ENCODE data around the gene ATF2. TPM values are rescaled to one million over a fixed set of nuclear protein-coding genes. Genes with fewer than 3 reads are reported as not detected.

The ATF2 gene
- total RNA-seq, 1 donor from 2014 or later: 40.5 TPM

DNA sequence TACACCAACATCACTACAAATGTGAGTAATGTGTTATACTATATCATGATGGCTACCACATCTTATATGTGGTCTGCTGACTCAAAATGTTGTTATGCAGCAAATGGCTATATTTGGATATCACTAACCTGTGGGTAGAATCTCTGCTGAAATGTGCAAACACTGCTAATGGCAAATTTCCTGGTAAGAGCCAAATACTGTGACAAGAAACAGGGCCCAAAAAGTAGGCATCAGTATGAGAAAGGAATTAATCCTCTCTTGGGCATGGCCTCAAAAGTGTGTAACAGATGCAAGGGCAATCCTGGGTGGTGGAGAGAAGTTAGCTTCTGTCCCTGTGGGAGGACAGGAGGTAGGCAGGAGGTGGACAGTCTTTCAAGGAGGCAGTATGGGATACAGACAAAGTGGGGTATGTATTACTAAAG, 13.3 kb downstream of the ATF2 start:
- DNase-seq (ENCODE audit: extremely low spot score in 2 of 2): no peak
- Histone ChIP-seq H3K27me3 (no peaks in the 10 kb centered on the region), H3K4me1 (peaks cover 47% of the 10 kb centered on the region), H3K9me3 (no peaks in the 10 kb centered on the region), H3K36me3 (no peaks in the 10 kb centered on the region), H3K27ac (no peak overlapping the region), H3K4me3 (no peak overlapping the region)
- intact Hi-C loops (cut with DNase I): no loop called here
- TF ChIP-seq, protein P1, sequence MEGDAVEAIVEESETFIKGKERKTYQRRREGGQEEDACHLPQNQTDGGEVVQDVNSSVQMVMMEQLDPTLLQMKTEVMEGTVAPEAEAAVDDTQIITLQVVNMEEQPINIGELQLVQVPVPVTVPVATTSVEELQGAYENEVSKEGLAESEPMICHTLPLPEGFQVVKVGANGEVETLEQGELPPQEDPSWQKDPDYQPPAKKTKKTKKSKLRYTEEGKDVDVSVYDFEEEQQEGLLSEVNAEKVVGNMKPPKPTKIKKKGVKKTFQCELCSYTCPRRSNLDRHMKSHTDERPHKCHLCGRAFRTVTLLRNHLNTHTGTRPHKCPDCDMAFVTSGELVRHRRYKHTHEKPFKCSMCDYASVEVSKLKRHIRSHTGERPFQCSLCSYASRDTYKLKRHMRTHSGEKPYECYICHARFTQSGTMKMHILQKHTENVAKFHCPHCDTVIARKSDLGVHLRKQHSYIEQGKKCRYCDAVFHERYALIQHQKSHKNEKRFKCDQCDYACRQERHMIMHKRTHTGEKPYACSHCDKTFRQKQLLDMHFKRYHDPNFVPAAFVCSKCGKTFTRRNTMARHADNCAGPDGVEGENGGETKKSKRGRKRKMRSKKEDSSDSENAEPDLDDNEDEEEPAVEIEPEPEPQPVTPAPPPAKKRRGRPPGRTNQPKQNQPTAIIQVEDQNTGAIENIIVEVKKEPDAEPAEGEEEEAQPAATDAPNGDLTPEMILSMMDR (IDR thresholded peaks at IDR 0.05): no peak
- TF ChIP-seq POLR2A (IDR thresholded peaks at IDR 0.05): no peak
- no peak for TF ChIP-seq POLR2AphosphoS5 (IDR thresholded peaks at IDR 0.05; ENCODE audit: insufficient read depth in 1 of 2, low read depth in 1 of 2)

DNA sequence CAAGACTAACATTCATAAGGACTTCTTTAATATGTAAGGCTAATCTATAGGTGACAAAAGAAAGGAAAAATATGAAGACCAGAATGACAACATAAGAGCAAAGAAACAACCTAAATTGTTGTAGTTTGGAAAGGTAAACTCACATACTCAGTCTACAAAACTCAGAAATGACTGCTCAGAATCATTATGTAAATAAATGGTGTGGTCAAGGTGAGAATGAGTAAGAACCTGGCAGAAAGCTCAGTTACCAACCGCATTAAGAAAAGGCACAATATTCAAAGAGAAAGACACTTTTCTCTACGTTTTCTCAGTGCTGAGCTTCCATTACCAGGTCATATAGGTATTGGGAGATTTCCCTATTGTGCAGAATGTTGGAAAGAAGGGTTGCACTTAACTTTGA, 15.8 kb downstream of the ATF2 start:
- intact Hi-C loops (cut with DNase I): no loop called here
- Histone ChIP-seq H3K9me3 (no peaks in the 10 kb centered on the region), H3K27ac (no peak overlapping the region), H3K36me3 (no peaks in the 10 kb centered on the region), H3K4me1 (peaks cover 43% of the 10 kb centered on the region), H3K4me3 (no peak overlapping the region), H3K27me3 (no peaks in the 10 kb centered on the region)
- TF ChIP-seq POLR2A (IDR thresholded peaks at IDR 0.05): no peak
- TF ChIP-seq, protein P1 (IDR thresholded peaks at IDR 0.05): no peak
- TF ChIP-seq POLR2AphosphoS5 (IDR thresholded peaks at IDR 0.05; ENCODE audit: insufficient read depth in 1 of 2, low read depth in 1 of 2): no peak
- no peak for DNase-seq (ENCODE audit: extremely low spot score in 2 of 2)

DNA sequence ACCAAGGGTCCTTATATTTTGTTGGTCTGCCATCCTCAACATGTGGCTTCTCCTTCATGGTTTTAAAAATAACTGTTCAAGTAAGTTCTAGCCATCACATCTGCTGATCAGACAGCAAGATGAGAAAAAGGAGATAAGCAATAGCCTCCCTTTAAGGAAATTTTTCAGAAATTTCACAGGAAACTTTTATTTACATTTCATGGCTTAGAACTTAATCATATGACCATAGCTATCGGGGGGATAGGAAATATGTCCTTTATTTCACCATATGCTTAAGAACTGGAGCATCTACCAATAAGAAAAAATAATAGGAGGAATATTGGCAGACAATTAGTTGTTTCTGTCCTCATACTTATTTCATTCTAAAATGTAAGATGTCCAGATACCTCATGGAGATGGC, 16.2 kb downstream of the ATF2 start:
- DNase-seq (ENCODE audit: extremely low spot score in 2 of 2): no peak
- Histone ChIP-seq H3K4me1 (peaks cover 41% of the 10 kb centered on the region), H3K4me3 (no peak overlapping the region), H3K27me3 (no peaks in the 10 kb centered on the region), H3K27ac (no peak overlapping the region), H3K9me3 (no peaks in the 10 kb centered on the region), H3K36me3 (no peaks in the 10 kb centered on the region)
- TF ChIP-seq POLR2AphosphoS5 (IDR thresholded peaks at IDR 0.05; ENCODE audit: insufficient read depth in 1 of 2, low read depth in 1 of 2): no peak
- TF ChIP-seq, protein P1 (IDR thresholded peaks at IDR 0.05): no peak
- TF ChIP-seq POLR2A (IDR thresholded peaks at IDR 0.05): no peak
- intact Hi-C loops (cut with DNase I): no loop called here

DNA sequence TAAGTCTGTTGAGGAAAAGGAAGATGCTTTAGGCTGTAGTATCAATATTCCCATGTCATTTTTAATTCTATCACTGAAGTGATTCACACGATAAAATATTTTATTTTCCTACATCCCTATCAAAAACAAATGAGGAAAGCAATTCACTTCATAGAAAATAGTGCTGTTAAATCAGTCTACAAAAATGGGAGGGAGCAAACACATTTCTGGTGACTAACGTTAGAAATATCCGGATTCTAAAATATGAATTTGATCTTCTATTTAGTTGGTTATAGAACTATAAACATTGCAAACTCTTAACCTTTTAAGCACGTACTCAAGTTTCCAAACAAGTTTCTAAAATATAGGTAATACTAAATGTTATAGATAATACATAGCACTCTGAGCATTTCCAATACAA, 20.8 kb downstream of the ATF2 start:
- Histone ChIP-seq H3K4me3 (no peak overlapping the region), H3K27me3 (no peaks in the 10 kb centered on the region), H3K27ac (no peak overlapping the region), H3K4me1 (peaks cover 16% of the 10 kb centered on the region), H3K36me3 (no peaks in the 10 kb centered on the region), H3K9me3 (no peaks in the 10 kb centered on the region)
- TF ChIP-seq POLR2A (IDR thresholded peaks at IDR 0.05) (no peak), POLR2AphosphoS5 (IDR thresholded peaks at IDR 0.05; ENCODE audit: insufficient read depth in 1 of 2, low read depth in 1 of 2) (no peak)
- TF ChIP-seq, protein P1 (IDR thresholded peaks at IDR 0.05): no peak
- intact Hi-C loops (cut with DNase I): no loop called here
- no peak for DNase-seq (ENCODE audit: extremely low spot score in 2 of 2)

DNA sequence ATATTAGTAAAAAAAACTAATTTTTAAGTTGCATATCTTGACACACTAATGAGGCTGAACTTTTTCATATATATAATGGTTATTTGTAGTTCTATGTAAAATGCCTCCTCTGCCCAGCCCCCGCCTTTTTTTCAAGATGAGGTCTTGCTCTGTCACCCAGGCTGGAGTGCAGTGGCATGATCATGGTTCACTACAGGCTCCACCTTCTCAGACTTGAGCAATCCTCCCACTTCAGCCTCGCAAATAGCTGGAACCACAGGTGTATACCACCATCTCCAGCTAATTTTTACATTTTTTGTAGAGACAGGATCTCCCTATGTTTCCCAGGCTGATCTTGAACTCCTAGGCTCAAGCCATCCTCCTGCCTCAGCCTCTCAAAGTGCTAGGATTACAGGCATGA, 24.3 kb downstream of the ATF2 start:
- DNase-seq (ENCODE audit: extremely low spot score in 2 of 2): no peak
- TF ChIP-seq, protein P1 (IDR thresholded peaks at IDR 0.05): no peak
- TF ChIP-seq POLR2AphosphoS5 (IDR thresholded peaks at IDR 0.05; ENCODE audit: insufficient read depth in 1 of 2, low read depth in 1 of 2) (no peak), POLR2A (IDR thresholded peaks at IDR 0.05) (no peak)
- no peak overlapping the region for H3K27ac ChIP-seq
- H3K9me3 ChIP-seq: no peaks in the 10 kb centered on the region
- no peak overlapping the region for H3K4me3 ChIP-seq
- no peaks in the 10 kb centered on the region for H3K27me3 ChIP-seq
- intact Hi-C loops (cut with DNase I): no loop called here
- no peaks in the 10 kb centered on the region for H3K36me3 ChIP-seq
- H3K4me1 ChIP-seq: peaks cover 14% of the 10 kb centered on the region

All from vagina (tissue), 2 donors.